Measurements from ENCODE around the gene SP3. TPM values are rescaled to one million over a fixed set of nuclear protein-coding genes. Genes with fewer than 3 reads are reported as not detected.

Gene SP3
- total and polyA plus RNA-seq, 9 of the 15 experiments (the other 6 are each of a cell fraction or from before 2014, with no cell fraction given), result 12.0 to 106 (median 74.9) TPM

DNA sequence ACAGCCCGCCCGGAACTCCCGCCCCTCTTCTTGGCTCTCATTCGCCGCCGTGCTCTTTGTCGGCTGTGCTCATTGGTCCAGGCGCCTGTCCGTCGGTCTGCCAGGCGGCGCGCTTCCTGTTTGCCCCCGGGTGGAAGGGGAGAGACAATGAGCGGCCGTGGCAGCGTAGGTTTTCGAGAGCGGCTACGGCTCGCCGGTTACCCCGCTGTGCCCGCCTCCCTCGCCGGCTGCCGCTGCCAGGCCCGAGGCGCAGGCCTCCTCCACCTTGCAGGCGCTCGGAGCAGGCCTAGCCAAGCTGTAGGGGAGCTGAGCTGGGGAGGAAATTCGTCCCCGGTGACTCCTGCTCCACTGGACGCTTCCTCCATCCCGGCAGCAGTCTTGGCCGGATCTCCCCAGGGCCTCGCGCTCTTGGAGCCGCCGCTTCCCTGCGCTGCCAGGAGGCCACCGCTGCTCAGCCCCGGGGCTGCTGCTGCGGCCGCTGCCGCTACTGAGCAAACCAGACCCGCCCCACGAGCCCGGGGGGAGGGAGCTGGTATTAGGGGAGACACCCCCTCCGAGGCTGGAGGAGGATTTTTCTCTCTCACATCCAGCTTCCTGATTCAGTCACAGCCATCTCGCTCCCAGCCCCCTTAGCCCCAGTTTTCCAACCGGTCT is at the start of gene SP3 (continued):
- TF ChIP-seq, protein P1, sequence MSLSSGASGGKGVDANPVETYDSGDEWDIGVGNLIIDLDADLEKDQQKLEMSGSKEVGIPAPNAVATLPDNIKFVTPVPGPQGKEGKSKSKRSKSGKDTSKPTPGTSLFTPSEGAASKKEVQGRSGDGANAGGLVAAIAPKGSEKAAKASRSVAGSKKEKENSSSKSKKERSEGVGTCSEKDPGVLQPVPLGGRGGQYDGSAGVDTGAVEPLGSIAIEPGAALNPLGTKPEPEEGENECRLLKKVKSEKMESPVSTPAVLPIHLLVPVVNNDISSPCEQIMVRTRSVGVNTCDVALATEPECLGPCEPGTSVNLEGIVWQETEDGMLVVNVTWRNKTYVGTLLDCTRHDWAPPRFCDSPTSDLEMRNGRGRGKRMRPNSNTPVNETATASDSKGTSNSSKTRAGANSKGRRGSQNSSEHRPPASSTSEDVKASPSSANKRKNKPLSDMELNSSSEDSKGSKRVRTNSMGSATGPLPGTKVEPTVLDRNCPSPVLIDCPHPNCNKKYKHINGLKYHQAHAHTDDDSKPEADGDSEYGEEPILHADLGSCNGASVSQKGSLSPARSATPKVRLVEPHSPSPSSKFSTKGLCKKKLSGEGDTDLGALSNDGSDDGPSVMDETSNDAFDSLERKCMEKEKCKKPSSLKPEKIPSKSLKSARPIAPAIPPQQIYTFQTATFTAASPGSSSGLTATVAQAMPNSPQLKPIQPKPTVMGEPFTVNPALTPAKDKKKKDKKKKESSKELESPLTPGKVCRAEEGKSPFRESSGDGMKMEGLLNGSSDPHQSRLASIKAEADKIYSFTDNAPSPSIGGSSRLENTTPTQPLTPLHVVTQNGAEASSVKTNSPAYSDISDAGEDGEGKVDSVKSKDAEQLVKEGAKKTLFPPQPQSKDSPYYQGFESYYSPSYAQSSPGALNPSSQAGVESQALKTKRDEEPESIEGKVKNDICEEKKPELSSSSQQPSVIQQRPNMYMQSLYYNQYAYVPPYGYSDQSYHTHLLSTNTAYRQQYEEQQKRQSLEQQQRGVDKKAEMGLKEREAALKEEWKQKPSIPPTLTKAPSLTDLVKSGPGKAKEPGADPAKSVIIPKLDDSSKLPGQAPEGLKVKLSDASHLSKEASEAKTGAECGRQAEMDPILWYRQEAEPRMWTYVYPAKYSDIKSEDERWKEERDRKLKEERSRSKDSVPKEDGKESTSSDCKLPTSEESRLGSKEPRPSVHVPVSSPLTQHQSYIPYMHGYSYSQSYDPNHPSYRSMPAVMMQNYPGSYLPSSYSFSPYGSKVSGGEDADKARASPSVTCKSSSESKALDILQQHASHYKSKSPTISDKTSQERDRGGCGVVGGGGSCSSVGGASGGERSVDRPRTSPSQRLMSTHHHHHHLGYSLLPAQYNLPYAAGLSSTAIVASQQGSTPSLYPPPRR (CRISPR knock-in tag; IDR thresholded peaks at IDR 0.05; ENCODE audit: borderline replicate concordance), result no peak
- TF ChIP-seq ZBTB7A (IDR thresholded peaks at IDR 0.05; ENCODE audit: borderline replicate concordance, control insufficient read depth, low read depth, low read length), result peak; percentile 77; the same call in 1 of the 2 replicates
- no peak for TF ChIP-seq NFXL1 (CRISPR knock-in tag; IDR thresholded peaks at IDR 0.05)
- TF ChIP-seq AFF1 (IDR thresholded peaks at IDR 0.05; ENCODE audit: low read depth in 1 of 2, partially characterized antibody in 2 of 2), result peak in 1 of 2 experiments; percentile 30
- peak; percentile 97 for TF ChIP-seq ZBTB40 (IDR thresholded peaks at IDR 0.05)
- TF ChIP-seq ZBTB40 (CRISPR knock-in tag; IDR thresholded peaks at IDR 0.05), result no peak
- no peak; the same call in 1 of the 2 replicates for TF ChIP-seq PHTF2 (CRISPR knock-in tag; IDR thresholded peaks at IDR 0.05)

Measured in K562 (cell line).